Panc1 (cell line): ENCODE data around the gene CYP11A1.

ENCODE experiments used
- POLR2AphosphoS5 ChIP-seq: IDR thresholded peaks from 2 replicates; pipeline ENCODE4 v1.6.1; 2012; ENCODE audit warnings: mild to moderate bottlenecking, low read depth, low read length, moderate library complexity
- SIN3A ChIP-seq: IDR thresholded peaks from 2 replicates; pipeline ENCODE4 v1.6.1; 2012; ENCODE audit warnings: low read depth, mild to moderate bottlenecking, low read length, moderate library complexity, borderline replicate concordance; ENCODE audit not compliant: insufficient read depth
- TCF7L2 ChIP-seq: IDR thresholded peaks from 2 replicates; pipeline ENCODE4 v1.6.1; 2011; ENCODE audit warnings: mild to moderate bottlenecking, low read depth, low read length, inconsistent platforms
- TF ChIP-seq, protein P1 (sequence below): fragments of 450-650 bp; IDR thresholded peaks from 2 replicates; pipeline ENCODE4 v1.5.1; 2017; ENCODE audit warnings: mild to moderate bottlenecking
- TF ChIP-seq, protein P2 (sequence below), 2 experiments: IDR thresholded peaks; 2 replicates each; pipeline ENCODE4 v1.6.1; 2011 to 2012; ENCODE audit warnings: low read depth in 2 of 2, control low read depth in 1 of 2, low read length in 1 of 2, mild to moderate bottlenecking in 1 of 2, moderate library complexity in 1 of 2; ENCODE audit not compliant: insufficient read depth in 1 of 2

DNA sequence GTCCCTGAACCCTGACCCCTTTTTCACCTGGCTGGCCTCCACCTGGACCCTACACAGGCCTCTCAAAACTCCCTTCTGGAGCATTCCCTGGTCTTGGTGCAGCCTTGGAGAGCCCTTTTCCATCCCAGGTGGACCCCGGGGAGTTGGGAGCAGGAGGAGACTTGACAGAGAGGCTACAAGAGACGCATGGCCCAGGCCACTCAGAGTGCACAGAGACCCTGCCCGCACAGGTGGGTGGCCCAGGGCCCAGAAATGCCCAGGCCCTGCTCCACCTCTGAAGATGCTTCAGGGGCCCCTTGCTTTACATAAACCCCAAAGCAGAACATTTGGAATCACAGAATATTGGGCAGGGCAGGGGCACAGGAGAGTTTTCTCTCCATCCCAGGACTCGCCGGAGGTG, 34.4 kb downstream of the CYP11A1 start:
- TF ChIP-seq, protein P1, sequence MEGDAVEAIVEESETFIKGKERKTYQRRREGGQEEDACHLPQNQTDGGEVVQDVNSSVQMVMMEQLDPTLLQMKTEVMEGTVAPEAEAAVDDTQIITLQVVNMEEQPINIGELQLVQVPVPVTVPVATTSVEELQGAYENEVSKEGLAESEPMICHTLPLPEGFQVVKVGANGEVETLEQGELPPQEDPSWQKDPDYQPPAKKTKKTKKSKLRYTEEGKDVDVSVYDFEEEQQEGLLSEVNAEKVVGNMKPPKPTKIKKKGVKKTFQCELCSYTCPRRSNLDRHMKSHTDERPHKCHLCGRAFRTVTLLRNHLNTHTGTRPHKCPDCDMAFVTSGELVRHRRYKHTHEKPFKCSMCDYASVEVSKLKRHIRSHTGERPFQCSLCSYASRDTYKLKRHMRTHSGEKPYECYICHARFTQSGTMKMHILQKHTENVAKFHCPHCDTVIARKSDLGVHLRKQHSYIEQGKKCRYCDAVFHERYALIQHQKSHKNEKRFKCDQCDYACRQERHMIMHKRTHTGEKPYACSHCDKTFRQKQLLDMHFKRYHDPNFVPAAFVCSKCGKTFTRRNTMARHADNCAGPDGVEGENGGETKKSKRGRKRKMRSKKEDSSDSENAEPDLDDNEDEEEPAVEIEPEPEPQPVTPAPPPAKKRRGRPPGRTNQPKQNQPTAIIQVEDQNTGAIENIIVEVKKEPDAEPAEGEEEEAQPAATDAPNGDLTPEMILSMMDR = no peak
- TF ChIP-seq SIN3A = no peak
- no peak for TF ChIP-seq POLR2AphosphoS5
- TF ChIP-seq, protein P2, sequence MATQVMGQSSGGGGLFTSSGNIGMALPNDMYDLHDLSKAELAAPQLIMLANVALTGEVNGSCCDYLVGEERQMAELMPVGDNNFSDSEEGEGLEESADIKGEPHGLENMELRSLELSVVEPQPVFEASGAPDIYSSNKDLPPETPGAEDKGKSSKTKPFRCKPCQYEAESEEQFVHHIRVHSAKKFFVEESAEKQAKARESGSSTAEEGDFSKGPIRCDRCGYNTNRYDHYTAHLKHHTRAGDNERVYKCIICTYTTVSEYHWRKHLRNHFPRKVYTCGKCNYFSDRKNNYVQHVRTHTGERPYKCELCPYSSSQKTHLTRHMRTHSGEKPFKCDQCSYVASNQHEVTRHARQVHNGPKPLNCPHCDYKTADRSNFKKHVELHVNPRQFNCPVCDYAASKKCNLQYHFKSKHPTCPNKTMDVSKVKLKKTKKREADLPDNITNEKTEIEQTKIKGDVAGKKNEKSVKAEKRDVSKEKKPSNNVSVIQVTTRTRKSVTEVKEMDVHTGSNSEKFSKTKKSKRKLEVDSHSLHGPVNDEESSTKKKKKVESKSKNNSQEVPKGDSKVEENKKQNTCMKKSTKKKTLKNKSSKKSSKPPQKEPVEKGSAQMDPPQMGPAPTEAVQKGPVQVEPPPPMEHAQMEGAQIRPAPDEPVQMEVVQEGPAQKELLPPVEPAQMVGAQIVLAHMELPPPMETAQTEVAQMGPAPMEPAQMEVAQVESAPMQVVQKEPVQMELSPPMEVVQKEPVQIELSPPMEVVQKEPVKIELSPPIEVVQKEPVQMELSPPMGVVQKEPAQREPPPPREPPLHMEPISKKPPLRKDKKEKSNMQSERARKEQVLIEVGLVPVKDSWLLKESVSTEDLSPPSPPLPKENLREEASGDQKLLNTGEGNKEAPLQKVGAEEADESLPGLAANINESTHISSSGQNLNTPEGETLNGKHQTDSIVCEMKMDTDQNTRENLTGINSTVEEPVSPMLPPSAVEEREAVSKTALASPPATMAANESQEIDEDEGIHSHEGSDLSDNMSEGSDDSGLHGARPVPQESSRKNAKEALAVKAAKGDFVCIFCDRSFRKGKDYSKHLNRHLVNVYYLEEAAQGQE (IDR thresholded peaks at IDR 0.05; ENCODE audit: insufficient read depth in 1 of 2, low read depth in 2 of 2, low read length in 1 of 2) = no peak
- no peak for TF ChIP-seq TCF7L2
